ENCODE results near the gene MPP3. TPM values are rescaled to one million over a fixed set of nuclear protein-coding genes. Genes with fewer than 3 reads are reported as not detected.

Gene MPP3
- total and polyA plus RNA-seq, 9 donors, result 2.7 to 17.2 (median 3.1) TPM

DNA sequence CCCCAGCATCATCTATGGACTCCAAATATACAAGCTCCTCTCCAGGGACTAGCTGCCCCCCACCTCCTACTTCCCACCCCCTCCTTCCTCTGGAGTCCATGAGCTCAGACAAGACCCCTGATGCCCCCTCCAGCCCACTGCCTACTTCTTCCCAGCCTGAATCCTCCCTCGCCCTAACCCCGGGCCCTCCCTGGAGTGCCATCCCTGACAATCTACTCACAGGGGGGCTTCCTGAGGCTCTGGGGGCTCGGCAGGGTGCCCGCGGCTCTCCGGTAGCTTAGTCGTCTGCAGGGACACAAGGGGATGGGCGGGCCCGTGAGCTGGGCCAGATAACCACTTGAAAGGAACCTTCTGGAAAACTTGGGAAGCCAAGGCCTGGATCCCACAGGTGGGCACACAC lies 15.1 kb downstream of the MPP3 start:
- no peak overlapping the region for H3K4me3 ChIP-seq
- 90 to 93% (median 91%) methylated on average over 9 of the region's 9 CpGs for WGBS, 3 donors
- DNase-seq, result no peak
- no peaks in the 10 kb centered on the region for H3K4me1 ChIP-seq (ENCODE audit: insufficient read depth)
- no peaks in the 10 kb centered on the region for H3K27me3 ChIP-seq
- no peak for TF ChIP-seq EP300 (IDR thresholded peaks at IDR 0.05)
- TF ChIP-seq CTCF (IDR thresholded peaks at IDR 0.05), result no peak
- TF ChIP-seq POLR2A (IDR thresholded peaks at IDR 0.05), result no peak
- no peaks in the 10 kb centered on the region for H3K9me3 ChIP-seq
- H3K27ac ChIP-seq, result no peak overlapping the region
- no peaks in the 10 kb centered on the region for H3K36me3 ChIP-seq
- intact Hi-C loops (cut with DNase I), result no loop called here

DNA sequence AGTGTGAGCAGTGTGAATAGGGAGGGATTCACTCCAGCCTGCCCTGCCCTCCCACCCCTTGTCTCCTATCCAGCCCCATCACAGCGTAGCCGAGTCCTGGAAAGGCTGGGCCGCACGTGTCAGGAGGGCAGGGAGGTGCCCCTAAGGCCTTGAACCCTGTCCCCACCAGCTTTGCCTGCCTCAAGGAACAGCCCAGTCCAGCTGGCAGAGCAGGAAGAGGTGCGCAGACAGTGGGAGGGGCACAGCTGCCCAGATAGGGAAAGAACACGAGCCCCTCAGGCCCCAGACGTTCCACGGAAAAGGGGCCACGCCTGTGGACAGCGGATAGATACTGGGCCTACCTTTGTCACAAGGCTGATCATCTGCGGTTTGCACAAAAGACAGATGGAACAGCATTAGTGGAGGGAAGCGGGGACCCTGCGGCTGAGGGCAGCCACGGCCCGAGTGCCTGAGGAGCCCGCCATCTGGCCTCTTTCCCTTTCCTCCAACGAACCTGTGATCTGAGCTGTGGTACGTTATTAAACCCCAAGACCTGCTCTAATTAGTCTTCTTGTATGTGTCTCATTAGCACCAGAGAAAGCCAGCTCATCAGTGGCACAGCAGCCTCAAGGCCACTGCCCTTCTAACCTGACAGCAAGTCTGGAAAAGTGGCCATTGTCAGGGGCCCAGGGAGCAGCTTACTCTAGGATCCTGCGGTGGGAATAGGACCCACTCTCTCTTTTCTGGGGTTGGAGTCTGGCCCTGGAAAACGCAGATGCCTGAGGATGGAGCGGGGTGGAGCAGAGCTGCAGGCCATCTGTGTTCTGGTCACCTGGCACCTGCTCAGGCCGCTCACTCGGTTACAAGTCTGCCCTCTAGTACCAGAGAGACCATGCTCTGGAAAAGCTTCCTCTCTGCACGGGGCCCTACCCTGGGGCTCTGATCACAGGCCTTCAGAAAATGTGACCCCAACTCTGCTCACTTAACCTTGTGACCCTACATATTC lies 16.3 kb downstream of the MPP3 start:
- Histone ChIP-seq H3K36me3 (no peaks in the 10 kb centered on the region), H3K4me1 (ENCODE audit: insufficient read depth) (no peaks in the 10 kb centered on the region), H3K27me3 (no peaks in the 10 kb centered on the region), H3K27ac (no peak overlapping the region), H3K9me3 (no peaks in the 10 kb centered on the region), H3K4me3 (no peak overlapping the region)
- intact Hi-C loops (cut with DNase I), result no loop called here
- WGBS, 3 donors, result 87 to 89% (median 88%) methylated on average over 24 of the region's 24 CpGs
- no peak for DNase-seq
- TF ChIP-seq POLR2A (IDR thresholded peaks at IDR 0.05) (no peak), EP300 (IDR thresholded peaks at IDR 0.05) (no peak), CTCF (IDR thresholded peaks at IDR 0.05) (no peak)

GRCh38 chr17:43814714-43815113 lies 18.2 kb downstream of the MPP3 start:
- TF ChIP-seq POLR2A (IDR thresholded peaks at IDR 0.05) (no peak), EP300 (IDR thresholded peaks at IDR 0.05) (no peak), CTCF (IDR thresholded peaks at IDR 0.05) (no peak)
- Histone ChIP-seq H3K4me1 (ENCODE audit: insufficient read depth) (no peaks in the 10 kb centered on the region), H3K9me3 (no peaks in the 10 kb centered on the region), H3K36me3 (no peaks in the 10 kb centered on the region), H3K4me3 (no peak overlapping the region), H3K27ac (no peak overlapping the region), H3K27me3 (no peaks in the 10 kb centered on the region)
- no peak for DNase-seq
- 3 to 6% (median 5%) methylated on average over 1 of the region's 1 CpG for WGBS, 3 donors
- intact Hi-C loops (cut with DNase I), result no loop called here

DNA sequence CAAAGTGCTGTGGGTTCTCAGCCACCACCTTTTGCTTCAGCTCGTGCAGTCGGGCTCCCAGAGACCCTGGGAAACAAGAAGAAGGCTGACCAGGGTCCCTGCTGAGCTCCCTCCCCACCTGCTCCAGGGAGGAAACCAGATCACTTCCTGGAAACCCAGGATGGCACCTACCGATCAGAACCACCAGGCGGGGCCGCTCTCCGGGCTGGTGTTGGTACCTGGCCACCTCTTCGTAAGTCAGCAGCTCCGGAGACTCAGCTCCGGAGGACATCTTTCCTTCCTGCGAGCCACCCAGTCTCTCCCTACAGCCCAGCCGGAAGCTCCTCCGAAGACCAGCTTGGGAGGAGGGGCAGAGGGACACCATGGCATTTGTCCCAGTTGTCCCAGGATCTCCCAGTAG lies 18.9 kb downstream of the MPP3 start:
- Histone ChIP-seq H3K4me1 (ENCODE audit: insufficient read depth) (no peaks in the 10 kb centered on the region), H3K36me3 (no peaks in the 10 kb centered on the region), H3K27ac (no peak overlapping the region), H3K9me3 (no peaks in the 10 kb centered on the region), H3K4me3 (no peak overlapping the region), H3K27me3 (no peaks in the 10 kb centered on the region)
- TF ChIP-seq CTCF (IDR thresholded peaks at IDR 0.05) (no peak), EP300 (IDR thresholded peaks at IDR 0.05) (no peak), POLR2A (IDR thresholded peaks at IDR 0.05) (no peak)
- 86 to 91% (median 88%) methylated on average over 12 of the region's 12 CpGs for WGBS, 3 donors
- DNase-seq, result no peak
- intact Hi-C loops (cut with DNase I), result no loop called here

All from ovary (tissue), 9 donors.